ENCODE results near the gene IZUMO4.
"Not testable (repeated sequence)": the region's sequence is repeated elsewhere in the genome, so short reads cannot be mapped to it uniquely, and the experiment has no call there.

The IZUMO4 gene

DNA sequence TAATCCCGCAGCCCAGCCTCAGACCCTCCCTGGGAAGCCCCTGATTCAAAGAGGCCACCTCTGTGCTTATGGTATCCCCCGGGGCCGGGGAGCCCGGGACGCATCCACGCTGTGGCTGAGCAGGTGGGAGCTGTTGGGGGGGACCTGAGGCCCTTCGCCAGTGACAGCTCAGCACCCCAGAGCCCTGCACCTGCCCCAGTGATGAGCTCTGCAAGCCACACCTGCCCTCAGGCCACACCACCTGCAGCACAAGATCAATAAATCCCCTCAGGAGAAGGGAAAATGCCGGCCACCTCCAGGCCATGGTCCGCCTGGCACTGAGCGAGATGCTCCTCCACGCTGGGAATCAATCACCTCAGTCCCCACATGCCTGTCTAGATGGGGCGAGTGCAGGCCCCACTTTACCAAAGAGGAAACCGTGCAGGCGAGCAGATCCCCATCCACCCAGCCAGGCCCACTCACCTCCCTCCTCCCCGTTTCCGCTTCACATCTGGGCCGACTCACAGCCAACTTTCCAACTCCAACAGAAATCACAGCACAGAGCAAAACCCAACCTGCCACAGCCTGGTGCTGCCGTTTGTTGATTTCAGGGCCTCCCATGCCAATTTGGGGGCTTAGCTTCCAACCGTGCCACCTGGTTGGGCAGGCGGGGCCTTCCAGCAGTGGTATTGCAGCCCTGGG, 13.4 kb upstream of the IZUMO4 start:
- DNase-seq = peak in 2 of 3 donors; percentile 85 to 87
- Histone ChIP-seq H3K27me3 (replicated peaks in 2 of 5; ENCODE audit: control insufficient read depth in 4 of 5, insufficient read depth in 5 of 5, low read length in 4 of 5) (no peaks in the 10 kb centered on the region), H3K9me3 (ENCODE audit: control extremely low read depth in 1 of 5, control insufficient read depth in 4 of 5, insufficient read depth in 2 of 5, low read depth in 1 of 5, low read length in 4 of 5) (no peaks in the 10 kb centered on the region), H3K4me1 (ENCODE audit: control extremely low read depth in 1 of 4, control insufficient read depth in 4 of 4, insufficient read depth in 4 of 4, low read length in 3 of 4) (peaks cover 0 to 74% (median 68%) of the 10 kb centered on the region in 4 experiments), H3K36me3 (ENCODE audit: control insufficient read depth in 4 of 4, insufficient read depth in 4 of 4, low read length in 3 of 4) (peaks cover 0 to 28% (median 22%) of the 10 kb centered on the region in 4 experiments), H3K27ac (ENCODE audit: insufficient read depth in 1 of 2, low read depth in 1 of 2, low read length in 2 of 2, poor library complexity in 1 of 2, severe bottlenecking in 2 of 2) (peak overlapping the region; percentile 51 to 64), H3K4me3 (ENCODE audit: control insufficient read depth in 1 of 7, extremely low read depth in 1 of 7, insufficient read depth in 4 of 7, low read depth in 2 of 7, low read length in 6 of 7) (peak overlapping the region in 5 of 7 experiments; percentile 33 to 60 (median 40))
- WGBS (ENCODE audit: insufficient coverage) = 4% methylated on average over 12 of the region's 20 CpGs
- CTCF ChIA-PET = interaction anchor here (1.1 to 3.6 kb wide), 4 partner anchors 10 to 51 kb away, joined by 4 to 24 read pairs (median 14); partner anchors contain the start of gene MOB3A
- POLR2A ChIA-PET = interaction anchor here (0.8 kb wide), 1 partner anchor 13 kb away, joined by 3 read pairs; the partner anchor contains the start of genes IZUMO4 and MOB3A

DNA sequence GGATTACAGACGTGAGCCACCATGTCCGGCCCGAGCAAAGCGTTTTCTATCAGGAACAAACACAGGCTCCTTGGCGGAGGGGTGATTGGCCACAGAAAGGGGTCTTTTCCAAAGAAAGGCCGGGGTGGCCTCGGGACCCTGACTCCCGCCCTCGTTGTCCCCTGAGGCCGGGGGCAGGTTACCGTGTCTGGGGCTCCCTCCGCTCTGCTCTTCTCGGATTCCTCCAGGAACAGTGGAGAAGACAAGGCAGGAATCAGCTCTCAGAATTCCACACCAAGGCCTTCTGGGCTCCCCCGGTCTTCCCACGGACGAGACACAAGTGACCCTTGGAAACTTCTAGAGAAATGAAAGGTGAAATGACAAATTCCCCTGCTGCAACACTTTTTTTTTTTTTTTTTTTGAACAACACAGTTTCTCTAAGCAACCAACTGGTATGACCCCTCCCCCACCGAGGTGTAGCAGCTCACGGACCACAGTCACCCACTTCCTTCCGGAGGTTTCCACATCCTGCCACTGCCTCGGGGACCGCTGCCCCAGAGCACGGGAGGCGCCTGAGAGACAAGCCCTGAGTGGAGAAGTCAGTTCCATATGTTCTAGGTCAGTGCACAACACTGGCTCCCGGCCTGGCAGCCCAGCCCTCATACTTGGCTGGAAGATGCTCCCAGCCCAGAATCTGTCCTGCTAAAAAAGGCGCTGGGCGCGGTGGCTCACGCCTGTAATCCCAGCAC, 11.6 kb upstream of the IZUMO4 start:
- 23% methylated on average over 14 of the region's 28 CpGs for WGBS (ENCODE audit: insufficient coverage)
- peaks cover 0 to 12% (median 6%) of the 10 kb centered on the region in 4 experiments for H3K36me3 ChIP-seq (ENCODE audit: control insufficient read depth in 4 of 4, insufficient read depth in 4 of 4, low read length in 3 of 4)
- peak; percentile 97 to 99 (median 99) for DNase-seq
- POLR2A ChIA-PET = interaction anchor here (0.7 kb wide), 1 partner anchor 33 kb away, joined by 4 read pairs; no protein-coding TSS in a partner anchor
- peak overlapping the region; percentile 74 to 93 for H3K27ac ChIP-seq (ENCODE audit: insufficient read depth in 1 of 2, low read depth in 1 of 2, low read length in 2 of 2, poor library complexity in 1 of 2, severe bottlenecking in 2 of 2)
- peak overlapping the region; percentile 19 to 73 (median 53) for H3K4me3 ChIP-seq (ENCODE audit: control insufficient read depth in 1 of 7, extremely low read depth in 1 of 7, insufficient read depth in 4 of 7, low read depth in 2 of 7, low read length in 6 of 7)
- H3K27me3 ChIP-seq (replicated peaks in 2 of 5; ENCODE audit: control insufficient read depth in 4 of 5, insufficient read depth in 5 of 5, low read length in 4 of 5) = no peaks in the 10 kb centered on the region
- no peaks in the 10 kb centered on the region for H3K9me3 ChIP-seq (ENCODE audit: control extremely low read depth in 1 of 5, control insufficient read depth in 4 of 5, insufficient read depth in 2 of 5, low read depth in 1 of 5, low read length in 4 of 5)
- CTCF ChIA-PET = interaction anchor here (3.6 kb wide), 2 partner anchors 9 to 12 kb away, joined by 19 to 24 read pairs; partner anchors contain the start of gene MOB3A
- H3K4me1 ChIP-seq (ENCODE audit: control extremely low read depth in 1 of 4, control insufficient read depth in 4 of 4, insufficient read depth in 4 of 4, low read length in 3 of 4) = peaks cover 7 to 91% (median 85%) of the 10 kb centered on the region in 4 experiments

DNA sequence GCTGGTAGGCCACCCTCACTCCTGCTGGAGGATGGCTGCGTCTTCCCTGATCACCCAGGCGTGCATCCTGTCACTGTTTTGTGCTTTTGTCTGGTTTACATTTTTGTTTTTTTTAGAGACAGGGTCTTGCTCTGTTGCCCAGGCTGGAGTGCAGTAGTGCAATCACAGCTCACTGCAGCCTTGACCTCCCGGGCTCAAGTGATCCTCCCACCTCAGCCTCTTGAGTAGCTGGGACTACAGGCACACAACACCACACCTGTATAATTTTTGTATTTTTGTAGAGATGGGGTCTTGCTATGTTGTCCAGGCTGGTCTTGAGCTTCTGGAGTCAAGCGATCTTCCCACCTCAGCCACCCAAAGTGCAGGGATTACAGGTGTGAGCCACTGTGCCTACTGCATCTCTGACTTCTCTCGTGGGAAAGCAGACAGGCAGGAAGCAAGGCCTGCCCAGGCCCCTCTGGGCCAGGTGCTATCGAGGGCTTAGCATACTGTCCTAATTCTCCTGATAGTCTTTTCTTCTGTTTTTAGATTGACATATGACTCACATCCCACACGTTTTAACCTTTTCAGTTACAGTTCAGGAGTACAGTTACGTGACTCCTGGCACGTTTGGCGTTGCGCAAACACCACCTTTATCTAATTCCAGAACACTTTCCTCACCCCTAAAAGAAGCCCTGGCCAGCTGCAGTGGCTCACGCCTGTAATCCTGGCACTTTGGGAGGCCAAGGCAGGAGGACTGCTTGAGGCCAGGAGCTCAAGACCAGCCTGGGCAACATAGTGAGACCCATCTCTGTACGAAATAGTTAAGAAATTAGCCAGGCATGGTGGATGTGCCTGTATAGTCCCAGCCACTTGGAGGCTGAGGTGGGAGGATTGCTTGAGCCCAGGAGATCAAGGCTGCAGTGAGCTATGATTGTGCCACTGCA, 9.8 kb upstream of the IZUMO4 start:
- ChIA-PET CTCF (interaction anchor here (0.7 to 2.4 kb wide), 5 partner anchors 8 to 34 kb away, joined by 3 to 11 read pairs (median 4); no protein-coding TSS in a partner anchor), POLR2A (interaction anchor here (0.9 to 1.2 kb wide), 5 partner anchors 9 to 145 kb away, joined by 3 to 4 read pairs (median 3); partner anchors contain the start of genes MKNK2 and MOB3A)
- H3K4me3 ChIP-seq (ENCODE audit: control insufficient read depth in 1 of 7, extremely low read depth in 1 of 7, insufficient read depth in 4 of 7, low read depth in 2 of 7, low read length in 6 of 7) = peak overlapping the region in 1 of 7 experiments; percentile 28

DNA sequence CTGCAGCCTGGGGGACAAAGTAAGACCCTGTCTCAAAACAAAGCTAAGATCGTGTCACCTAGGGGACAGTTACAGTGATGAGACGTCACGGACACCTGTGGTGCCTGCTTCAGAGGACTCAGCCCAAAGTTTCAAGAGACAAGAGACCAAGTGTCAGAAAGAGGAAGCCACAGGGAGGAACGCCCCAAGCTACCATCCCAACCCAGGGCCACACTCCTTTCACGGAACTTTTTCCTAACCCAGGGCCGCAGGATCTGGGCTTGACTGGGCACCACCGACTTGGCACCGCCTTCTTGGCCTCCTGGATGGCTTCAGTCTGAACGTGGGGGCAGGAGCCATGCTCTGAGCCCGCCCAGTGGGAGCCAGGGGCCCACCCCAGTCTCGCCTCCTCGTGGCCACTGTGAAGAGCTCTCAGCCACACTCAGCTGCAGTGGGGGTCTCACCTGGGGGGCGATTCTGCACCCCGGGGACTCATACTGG, 9.1 kb upstream of the IZUMO4 start:
- CTCF ChIA-PET = interaction anchor here (0.7 to 2.4 kb wide), 7 partner anchors 8 to 35 kb away, joined by 3 to 11 read pairs (median 4); partner anchors contain the start of gene IZUMO4
- peak overlapping the region; percentile 38 to 67 for H3K27ac ChIP-seq (ENCODE audit: insufficient read depth in 1 of 2, low read depth in 1 of 2, low read length in 2 of 2, poor library complexity in 1 of 2, severe bottlenecking in 2 of 2)
- DNase-seq = peak in 2 of 3 donors; percentile 68 to 78
- WGBS (ENCODE audit: insufficient coverage) = 31% methylated on average over 12 of the region's 14 CpGs
- H3K9me3 ChIP-seq (ENCODE audit: control extremely low read depth in 1 of 5, control insufficient read depth in 4 of 5, insufficient read depth in 2 of 5, low read depth in 1 of 5, low read length in 4 of 5) = no peaks in the 10 kb centered on the region
- H3K4me3 ChIP-seq (ENCODE audit: control insufficient read depth in 1 of 7, extremely low read depth in 1 of 7, insufficient read depth in 4 of 7, low read depth in 2 of 7, low read length in 6 of 7) = peak overlapping the region in 1 of 7 experiments; percentile 28
- H3K4me1 ChIP-seq (ENCODE audit: control extremely low read depth in 1 of 4, control insufficient read depth in 4 of 4, insufficient read depth in 4 of 4, low read length in 3 of 4) = peaks cover 9 to 99% (median 94%) of the 10 kb centered on the region in 4 experiments
- POLR2A ChIA-PET = interaction anchor here (0.6 to 1.2 kb wide), 6 partner anchors 8 to 146 kb away, joined by 3 to 4 read pairs (median 3); partner anchors contain the start of genes MKNK2 and MOB3A
- H3K36me3 ChIP-seq (ENCODE audit: control insufficient read depth in 4 of 4, insufficient read depth in 4 of 4, low read length in 3 of 4) = peaks cover 0 to 3% (median 0%) of the 10 kb centered on the region in 4 experiments
- no peaks in the 10 kb centered on the region for H3K27me3 ChIP-seq (replicated peaks in 2 of 5; ENCODE audit: control insufficient read depth in 4 of 5, insufficient read depth in 5 of 5, low read length in 4 of 5)

More for the DNA sequence above, 9.8 kb upstream of the IZUMO4 start:
- WGBS (ENCODE audit: insufficient coverage) = 63% methylated on average over 7 of the region's 13 CpGs
- peak overlapping the region; percentile 38 to 67 for H3K27ac ChIP-seq (ENCODE audit: insufficient read depth in 1 of 2, low read depth in 1 of 2, low read length in 2 of 2, poor library complexity in 1 of 2, severe bottlenecking in 2 of 2)
- not testable (repeated sequence) for H3K27me3 ChIP-seq (replicated peaks in 2 of 5; ENCODE audit: control insufficient read depth in 4 of 5, insufficient read depth in 5 of 5, low read length in 4 of 5); H3K9me3 ChIP-seq (ENCODE audit: control extremely low read depth in 1 of 5, control insufficient read depth in 4 of 5, insufficient read depth in 2 of 5, low read depth in 1 of 5, low read length in 4 of 5); H3K36me3 ChIP-seq (ENCODE audit: control insufficient read depth in 4 of 4, insufficient read depth in 4 of 4, low read length in 3 of 4)
- H3K4me1 ChIP-seq (ENCODE audit: control extremely low read depth in 1 of 4, control insufficient read depth in 4 of 4, insufficient read depth in 4 of 4, low read length in 3 of 4) = peaks cover 9 to 99% (median 94%) of the 10 kb centered on the region in 4 experiments
- DNase-seq = peak in 2 of 3 donors; percentile 58 to 63

DNA sequence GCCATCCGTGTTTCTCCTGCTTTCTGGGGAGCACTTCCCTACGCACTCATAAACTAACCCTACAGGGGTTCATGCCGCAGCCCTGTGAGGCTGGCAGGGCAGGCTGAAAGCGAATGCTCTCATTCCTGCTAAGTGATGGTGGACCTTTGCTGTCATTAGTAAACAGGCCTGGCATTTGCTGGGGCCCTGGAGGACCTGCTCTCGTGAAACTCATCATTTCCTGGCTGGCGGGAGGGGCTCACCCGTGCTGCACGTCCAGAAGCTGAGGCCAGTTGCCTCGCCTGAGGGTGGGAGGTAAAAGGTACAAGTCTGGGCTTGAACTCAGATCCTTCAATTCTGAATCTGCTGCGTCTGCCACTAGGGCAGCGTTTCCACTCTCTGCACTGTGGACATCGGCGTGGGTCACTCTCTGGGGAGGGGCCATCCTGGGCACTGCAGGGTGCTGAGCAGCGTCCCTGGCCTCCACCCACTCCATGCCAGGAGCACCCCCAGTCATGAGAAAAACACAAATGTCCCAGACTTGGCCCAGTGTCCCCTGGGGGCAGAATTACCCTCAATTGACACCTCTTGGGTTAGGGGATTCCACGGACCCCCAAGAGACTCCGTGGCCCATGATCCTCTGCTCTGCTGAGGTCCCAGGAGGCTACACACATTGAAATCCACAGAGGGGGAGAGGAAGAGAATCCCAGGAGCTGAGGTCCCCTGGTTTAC, 7.6 kb upstream of the IZUMO4 start:
- POLR2A ChIA-PET = interaction anchor here (1.7 kb wide), 1 partner anchor 37 kb away, joined by 10 read pairs; the partner anchor contains the start of gene MKNK2
- Histone ChIP-seq H3K4me3 (ENCODE audit: control insufficient read depth in 1 of 7, extremely low read depth in 1 of 7, insufficient read depth in 4 of 7, low read depth in 2 of 7, low read length in 6 of 7) (peak overlapping the region in 3 of 7 experiments; percentile 10 to 52 (median 43)), H3K4me1 (ENCODE audit: control extremely low read depth in 1 of 4, control insufficient read depth in 4 of 4, insufficient read depth in 4 of 4, low read length in 3 of 4) (peaks cover 15 to 99% (median 93%) of the 10 kb centered on the region in 4 experiments), H3K27ac (ENCODE audit: insufficient read depth in 1 of 2, low read depth in 1 of 2, low read length in 2 of 2, poor library complexity in 1 of 2, severe bottlenecking in 2 of 2) (peak overlapping the region in 1 of 2 experiments; percentile 72), H3K27me3 (replicated peaks in 2 of 5; ENCODE audit: control insufficient read depth in 4 of 5, insufficient read depth in 5 of 5, low read length in 4 of 5) (no peaks in the 10 kb centered on the region), H3K36me3 (ENCODE audit: control insufficient read depth in 4 of 4, insufficient read depth in 4 of 4, low read length in 3 of 4) (peaks cover 0 to 14% (median 2%) of the 10 kb centered on the region in 4 experiments), H3K9me3 (ENCODE audit: control extremely low read depth in 1 of 5, control insufficient read depth in 4 of 5, insufficient read depth in 2 of 5, low read depth in 1 of 5, low read length in 4 of 5) (no peaks in the 10 kb centered on the region)
- DNase-seq = no peak
- CTCF ChIA-PET = interaction anchor here (0.8 to 3.0 kb wide), 5 partner anchors 8 to 72 kb away, joined by 3 to 8 read pairs (median 4); no protein-coding TSS in a partner anchor
- WGBS (ENCODE audit: insufficient coverage) = 67% methylated on average over 13 of the region's 16 CpGs

All from common myeloid progenitor, CD34-positive (primary cell).